HepG2 (cell line): ENCODE results near the gene ZDHHC14.

Experiments used
- IKZF1 ChIP-seq: fragments of 450-650 bp; IDR thresholded peaks from 2 replicates; pipeline ENCODE4 v1.7.1; 2016
- PAX8 ChIP-seq: sonication (generic); formaldehyde crosslinking; IDR thresholded peaks from 2 replicates; pipeline ENCODE4 v1.8.0; 2022; ENCODE audit warnings: mild to moderate bottlenecking, missing genetic modification reagents, borderline replicate concordance
- PRMT3 ChIP-seq: sonication (generic); formaldehyde crosslinking; IDR thresholded peaks from 2 replicates; pipeline ENCODE4 v1.8.1; 2022; ENCODE audit warnings: low read depth, mild to moderate bottlenecking, moderate library complexity, missing genetic modification reagents, borderline replicate concordance
- SIN3A ChIP-seq: IDR thresholded peaks from 2 replicates; pipeline ENCODE4 v1.6.1; 2011; ENCODE audit warnings: low read depth, mild to moderate bottlenecking, control low read depth, low read length, borderline replicate concordance
- ZNF589 ChIP-seq: sonication (generic); formaldehyde crosslinking; conservative IDR thresholded peaks from 2 replicates; pipeline ENCODE4 v1.8.0; 2022; ENCODE audit warnings: mild to moderate bottlenecking, moderate library complexity, missing genetic modification reagents

- TF ChIP-seq ZNF589 (CRISPR knock-in tag) (no peak), SIN3A (no peak), PRMT3 (CRISPR knock-in tag) (no peak), IKZF1 (no peak), PAX8 (CRISPR knock-in tag) (no peak)
These were observed 179.9 kb downstream of the ZDHHC14 start for GRCh38 chr6:157560691-157561413.
